ENCODE measurements around the gene ENO4. TPM values are rescaled to one million over a fixed set of nuclear protein-coding genes. Genes with fewer than 3 reads are reported as not detected.

The ENO4 gene
- total RNA-seq, 1 experiment from 2014 or later, result not detected

DNA sequence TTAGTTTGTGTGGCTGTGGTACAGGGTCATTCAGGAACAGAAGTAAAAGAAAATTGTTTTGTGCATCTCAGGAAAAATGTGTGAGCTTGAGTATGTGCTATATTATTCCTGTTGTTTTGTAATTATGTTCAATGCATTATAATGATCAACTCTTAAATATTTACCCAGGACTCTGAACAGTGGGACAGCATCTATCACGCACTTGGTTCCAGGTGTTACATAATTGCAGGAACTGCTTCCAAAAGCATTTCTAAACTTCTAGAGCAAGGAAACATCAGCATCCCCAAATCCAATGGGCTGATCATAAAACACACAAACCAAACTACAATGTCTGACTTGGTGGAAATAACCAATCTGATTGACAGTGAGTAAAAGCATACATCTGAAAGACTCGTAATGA lies 26.6 kb downstream of the ENO4 start:
- Mint-ChIP-seq H3K27me3 (ENCODE audit: insufficient read depth, unreplicated experiment) (peaks cover 6% of the 10 kb centered on the region), H3K36me3 (ENCODE audit: insufficient read depth, unreplicated experiment) (peaks cover 19% of the 10 kb centered on the region), H3K4me1 (ENCODE audit: low read depth, unreplicated experiment) (no peaks in the 10 kb centered on the region), H3K27ac (ENCODE audit: unreplicated experiment) (no peak overlapping the region), H3K9me3 (ENCODE audit: unreplicated experiment) (peaks cover 10% of the 10 kb centered on the region), H3K4me3 (ENCODE audit: unreplicated experiment) (no peak overlapping the region)
- BruUV-seq (replicated peaks), result no TSS peak
- no peak for DNase-seq
- Histone ChIP-seq H3K4me3 (ENCODE audit: low read depth, low read length) (no peak overlapping the region), H3K36me3 (ENCODE audit: control insufficient read depth, insufficient read depth, low read length) (no peaks in the 10 kb centered on the region), H3K4me1 (no peaks in the 10 kb centered on the region), H3K9me3 (no peaks in the 10 kb centered on the region), H3K27me3 (replicated peaks; ENCODE audit: control insufficient read depth, insufficient read depth, low read length) (no peaks in the 10 kb centered on the region; the same call in 1 of the 2 replicates)
- intact Hi-C loops (cut with micrococcal nuclease; ENCODE audit: unreplicated experiment), result no loop called here
- ChIA-PET POLR2A (no interaction called here), CTCF (no interaction called here)
- TF ChIP-seq, protein P1, sequence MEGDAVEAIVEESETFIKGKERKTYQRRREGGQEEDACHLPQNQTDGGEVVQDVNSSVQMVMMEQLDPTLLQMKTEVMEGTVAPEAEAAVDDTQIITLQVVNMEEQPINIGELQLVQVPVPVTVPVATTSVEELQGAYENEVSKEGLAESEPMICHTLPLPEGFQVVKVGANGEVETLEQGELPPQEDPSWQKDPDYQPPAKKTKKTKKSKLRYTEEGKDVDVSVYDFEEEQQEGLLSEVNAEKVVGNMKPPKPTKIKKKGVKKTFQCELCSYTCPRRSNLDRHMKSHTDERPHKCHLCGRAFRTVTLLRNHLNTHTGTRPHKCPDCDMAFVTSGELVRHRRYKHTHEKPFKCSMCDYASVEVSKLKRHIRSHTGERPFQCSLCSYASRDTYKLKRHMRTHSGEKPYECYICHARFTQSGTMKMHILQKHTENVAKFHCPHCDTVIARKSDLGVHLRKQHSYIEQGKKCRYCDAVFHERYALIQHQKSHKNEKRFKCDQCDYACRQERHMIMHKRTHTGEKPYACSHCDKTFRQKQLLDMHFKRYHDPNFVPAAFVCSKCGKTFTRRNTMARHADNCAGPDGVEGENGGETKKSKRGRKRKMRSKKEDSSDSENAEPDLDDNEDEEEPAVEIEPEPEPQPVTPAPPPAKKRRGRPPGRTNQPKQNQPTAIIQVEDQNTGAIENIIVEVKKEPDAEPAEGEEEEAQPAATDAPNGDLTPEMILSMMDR (IDR thresholded peaks at IDR 0.05; ENCODE audit: insufficient read depth in 1 of 2, low read depth in 1 of 2, low read length in 1 of 2, severe bottlenecking in 1 of 2, unreplicated experiment in 1 of 2), result no peak

DNA sequence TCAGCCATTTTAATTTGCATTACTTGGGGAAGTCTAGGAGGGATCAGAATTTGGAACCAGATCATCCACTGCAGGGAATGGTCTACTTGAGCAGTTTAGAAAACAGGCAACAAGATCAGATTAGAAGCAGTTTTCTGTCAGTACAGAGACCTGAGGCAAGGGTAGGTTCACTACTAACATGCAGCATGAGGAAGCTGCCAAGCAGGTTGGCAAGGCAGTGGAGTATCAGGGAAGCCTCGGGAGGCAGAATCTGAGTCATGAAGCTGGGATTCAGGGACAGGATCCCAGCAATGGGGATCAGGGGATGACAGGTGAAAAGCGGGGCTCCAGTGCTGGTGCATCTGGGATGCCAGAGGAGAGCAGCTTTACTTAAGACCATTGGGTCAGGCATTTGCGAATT lies 28.1 kb downstream of the ENO4 start:
- intact Hi-C loops (cut with micrococcal nuclease; ENCODE audit: unreplicated experiment), result no loop called here
- H3K4me3 Mint-ChIP-seq (ENCODE audit: unreplicated experiment), result no peak overlapping the region
- BruUV-seq (replicated peaks), result no TSS peak
- Histone ChIP-seq H3K4me1 (no peaks in the 10 kb centered on the region), H3K36me3 (ENCODE audit: control insufficient read depth, insufficient read depth, low read length) (no peaks in the 10 kb centered on the region), H3K9me3 (no peaks in the 10 kb centered on the region), H3K27me3 (replicated peaks; ENCODE audit: control insufficient read depth, insufficient read depth, low read length) (no peaks in the 10 kb centered on the region; the same call in 1 of the 2 replicates), H3K4me3 (ENCODE audit: low read depth, low read length) (no peak overlapping the region)
- H3K27me3 Mint-ChIP-seq (ENCODE audit: insufficient read depth, unreplicated experiment), result peaks cover 6% of the 10 kb centered on the region
- H3K27ac Mint-ChIP-seq (ENCODE audit: unreplicated experiment), result no peak overlapping the region
- ChIA-PET CTCF (interaction anchor here (0.5 kb wide), 1 partner anchor 14 kb away, joined by 3 read pairs; no protein-coding TSS in a partner anchor), POLR2A (no interaction called here)
- peaks cover 32% of the 10 kb centered on the region for H3K36me3 Mint-ChIP-seq (ENCODE audit: insufficient read depth, unreplicated experiment)
- H3K4me1 Mint-ChIP-seq (ENCODE audit: low read depth, unreplicated experiment), result no peaks in the 10 kb centered on the region
- DNase-seq, result no peak
- H3K9me3 Mint-ChIP-seq (ENCODE audit: unreplicated experiment), result peaks cover 5% of the 10 kb centered on the region
- TF ChIP-seq, protein P1 (IDR thresholded peaks at IDR 0.05; ENCODE audit: insufficient read depth in 1 of 2, low read depth in 1 of 2, low read length in 1 of 2, severe bottlenecking in 1 of 2, unreplicated experiment in 1 of 2), result no peak

DNA sequence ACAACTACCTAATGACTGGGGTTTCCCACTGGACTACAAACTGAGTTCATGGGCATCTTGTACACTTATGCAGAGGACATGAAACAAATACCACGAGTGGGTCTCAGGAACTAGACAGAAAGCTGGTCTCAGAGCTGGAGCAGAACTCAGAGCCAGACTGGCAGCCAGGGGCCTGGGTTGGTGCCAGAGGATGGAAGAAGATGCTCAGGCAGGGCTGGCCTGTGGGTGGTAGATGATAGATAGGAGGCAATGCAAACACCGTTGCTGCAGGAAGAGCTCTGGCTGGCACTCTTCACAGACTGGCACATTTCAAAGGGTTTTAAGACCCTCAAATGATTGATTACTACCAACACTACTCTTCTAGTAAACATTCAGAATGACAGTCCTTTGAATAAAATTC lies 28.8 kb downstream of the ENO4 start:
- CTCF ChIA-PET, result no interaction called here
- Histone ChIP-seq H3K9me3 (no peaks in the 10 kb centered on the region), H3K36me3 (ENCODE audit: control insufficient read depth, insufficient read depth, low read length) (no peaks in the 10 kb centered on the region), H3K27me3 (replicated peaks; ENCODE audit: control insufficient read depth, insufficient read depth, low read length) (no peaks in the 10 kb centered on the region; the same call in 1 of the 2 replicates), H3K4me3 (ENCODE audit: low read depth, low read length) (no peak overlapping the region), H3K4me1 (no peaks in the 10 kb centered on the region)
- no peak for DNase-seq
- BruUV-seq (replicated peaks), result TSS peak; percentile 16
- TF ChIP-seq, protein P1 (IDR thresholded peaks at IDR 0.05; ENCODE audit: insufficient read depth in 1 of 2, low read depth in 1 of 2, low read length in 1 of 2, severe bottlenecking in 1 of 2, unreplicated experiment in 1 of 2), result no peak
- Mint-ChIP-seq H3K4me3 (ENCODE audit: unreplicated experiment) (no peak overlapping the region), H3K4me1 (ENCODE audit: low read depth, unreplicated experiment) (no peaks in the 10 kb centered on the region), H3K9me3 (ENCODE audit: unreplicated experiment) (no peaks in the 10 kb centered on the region), H3K36me3 (ENCODE audit: insufficient read depth, unreplicated experiment) (peaks cover 32% of the 10 kb centered on the region), H3K27me3 (ENCODE audit: insufficient read depth, unreplicated experiment) (peaks cover 4% of the 10 kb centered on the region), H3K27ac (ENCODE audit: unreplicated experiment) (no peak overlapping the region)
- intact Hi-C loops (cut with micrococcal nuclease; ENCODE audit: unreplicated experiment), result no loop called here
- POLR2A ChIA-PET, result no interaction called here
